Neural cell (in vitro differentiated cells): ENCODE results near the gene ERFL. TPM values are rescaled to one million over a fixed set of nuclear protein-coding genes. Genes with fewer than 3 reads are reported as not detected.

ENCODE experiments used
- H2AFZ ChIP-seq: fragments of 200-600, 300-800 bp; sonication (generic), shearing (Covaris generic); 2 replicates; pipeline ENCODE4 v1.6.0; 2014; ENCODE audit warnings: low read depth, mild to moderate bottlenecking, antibody characterized with exemption, low read length, moderate library complexity
- H3F3A ChIP-seq: fragments of 200-600 bp; shearing (Covaris generic); 2 replicates; pipeline ENCODE4 v1.6.1; 2016; ENCODE audit warnings: mild to moderate bottlenecking, moderate library complexity, mixed read lengths, antibody characterized with exemption, low read length; ENCODE audit not compliant: insufficient read depth, poor library complexity, severe bottlenecking
- H3K27ac ChIP-seq: fragments of 200-600, 300-800 bp; sonication (generic), shearing (Covaris generic); 2 replicates; pipeline ENCODE4 v1.5.1; 2014; ENCODE audit warnings: mild to moderate bottlenecking, low read length, moderate library complexity
- H3K27me3 ChIP-seq: fragments of 300-800, 200-600 bp; sonication (generic), shearing (Covaris generic); 2 replicates; pipeline ENCODE4 v1.6.0; 2014; ENCODE audit warnings: mild to moderate bottlenecking, low read depth, low read length, moderate library complexity; ENCODE audit not compliant: insufficient read depth
- H3K36me3 ChIP-seq: fragments of 300-800, 200-600 bp; sonication (generic), shearing (Covaris generic); 2 replicates; pipeline ENCODE4 v1.5.1; 2014; ENCODE audit warnings: mild to moderate bottlenecking, antibody characterized with exemption, low read length, moderate library complexity; ENCODE audit not compliant: insufficient read depth
- H3K4me2 ChIP-seq: fragments of 300-800, 200-600 bp; sonication (generic), shearing (Covaris generic); 2 replicates; pipeline ENCODE4 v1.6.0; 2014; ENCODE audit warnings: mild to moderate bottlenecking, low read length
- H3K4me3 ChIP-seq: fragments of 300-800, 200-600 bp; sonication (generic), shearing (Covaris generic); 2 replicates; pipeline ENCODE4 v1.5.1; 2014; ENCODE audit warnings: mild to moderate bottlenecking, low read length, moderate library complexity
- H3K79me2 ChIP-seq: fragments of 200-600 bp; shearing (Covaris generic); replicated peaks from 2 replicates; pipeline ENCODE4 v1.6.0; 2014; ENCODE audit warnings: mild to moderate bottlenecking, low read length, moderate library complexity; ENCODE audit not compliant: insufficient read depth
- H3K9ac ChIP-seq: fragments of 300-800, 200-600 bp; sonication (generic), shearing (Covaris generic); 2 replicates; pipeline ENCODE4 v1.6.1; 2016; ENCODE audit warnings: mild to moderate bottlenecking, low read length, mixed read lengths
- H3K9me2 ChIP-seq: fragments of 200-600 bp; shearing (Covaris generic); 2 replicates; pipeline ENCODE4 v1.6.1; 2016; ENCODE audit warnings: mild to moderate bottlenecking, low read length, mixed read lengths; ENCODE audit not compliant: insufficient read depth
- H3K9me3 ChIP-seq: fragments of 200-600, 300-800 bp; sonication (generic), shearing (Covaris generic); 2 replicates; pipeline ENCODE4 v1.6.1; 2016; ENCODE audit warnings: mild to moderate bottlenecking, mixed run types, low read length, moderate library complexity, mixed read lengths
- H4K20me1 ChIP-seq: fragments of 200-600 bp; shearing (Covaris generic); 2 replicates; pipeline ENCODE4 v1.6.1; 2016; ENCODE audit warnings: mild to moderate bottlenecking, mixed run types; ENCODE audit not compliant: insufficient read depth
- CTCF ChIP-seq: fragments of 450-650 bp; IDR thresholded peaks from 2 replicates; pipeline ENCODE4 v1.5.1; 2014; ENCODE audit warnings: antibody characterized with exemption, mild to moderate bottlenecking, moderate library complexity; ENCODE audit not compliant: poor library complexity, severe bottlenecking
- EP300 ChIP-seq: fragments of 450-650 bp; conservative IDR thresholded peaks from 2 replicates; pipeline ENCODE4 v1.6.1; 2014; ENCODE audit warnings: antibody characterized with exemption, mild to moderate bottlenecking, moderate library complexity; ENCODE audit not compliant: poor library complexity, severe bottlenecking
- EZH2 ChIP-seq: fragments of 200-600, 300-800 bp; shearing (Covaris generic), sonication (generic); IDR thresholded peaks from 2 replicates; pipeline ENCODE4 v1.6.1; 2014; ENCODE audit warnings: antibody characterized with exemption, low read length, borderline replicate concordance, mild to moderate bottlenecking; ENCODE audit not compliant: insufficient read depth, poor library complexity, severe bottlenecking
- MXI1 ChIP-seq: fragments of 450-650 bp; conservative IDR thresholded peaks from 2 replicates; pipeline ENCODE4 v1.6.1; 2014; ENCODE audit warnings: antibody characterized with exemption, mild to moderate bottlenecking; ENCODE audit not compliant: poor library complexity, severe bottlenecking
- POLR2AphosphoS5 ChIP-seq: IDR thresholded peaks from 2 replicates; pipeline ENCODE4 v1.6.1; 2012
- RAD21 ChIP-seq: fragments of 450-650 bp; conservative IDR thresholded peaks from 2 replicates; pipeline ENCODE4 v1.6.1; 2014; ENCODE audit warnings: antibody characterized with exemption, mild to moderate bottlenecking, moderate library complexity
- REST ChIP-seq: IDR thresholded peaks from 2 replicates; pipeline ENCODE4 v1.6.1; 2012; ENCODE audit warnings: borderline replicate concordance
- SMC3 ChIP-seq: fragments of 450-650 bp; conservative IDR thresholded peaks from 2 replicates; pipeline ENCODE4 v1.6.1; 2014; ENCODE audit warnings: antibody characterized with exemption, mild to moderate bottlenecking, moderate library complexity; ENCODE audit not compliant: poor library complexity
- TAF1 ChIP-seq: IDR thresholded peaks from 2 replicates; pipeline ENCODE4 v1.6.1; 2012; ENCODE audit warnings: low read depth
- polyA plus RNA-seq: library from polyadenylated mRNA; depleted of rRNA; stranded (reverse); fragments of >200 nt; gene quantifications from 2 replicates; pipeline ENCODE4 v1.2.3, GENCODE V29; 2014

ERFL gene
- polyA plus RNA-seq, 1 donor from 2014 or later, result 0.31 TPM

GRCh38 chr19:41868120-41868988, 59.9 kb downstream of the ERFL start:
- Histone ChIP-seq H3K9me3 (no peaks in the 10 kb centered on the region), H3K79me2 (peaks cover 9% of the 10 kb centered on the region), H2AFZ (no peak overlapping the region), H3K9ac (no peak overlapping the region), H4K20me1 (no peaks in the 10 kb centered on the region), H3K4me3 (no peak overlapping the region), H3K27ac (no peak overlapping the region), H3K9me2 (no peaks in the 10 kb centered on the region), H3K36me3 (no peaks in the 10 kb centered on the region), H3K4me2 (no peak overlapping the region), H3F3A (no peaks in the 10 kb centered on the region), H3K27me3 (no peaks in the 10 kb centered on the region)
- TF ChIP-seq CTCF (no peak), EZH2 (no peak), TAF1 (no peak), POLR2AphosphoS5 (no peak), MXI1 (no peak), SMC3 (no peak)

- TF ChIP-seq POLR2AphosphoS5 (no peak), TAF1 (no peak), CTCF (no peak), RAD21 (no peak), EZH2 (no peak), SMC3 (no peak), EP300 (no peak), REST (no peak), MXI1 (no peak)
- Histone ChIP-seq H3K9me3 (no peaks in the 10 kb centered on the region), H3K9me2 (no peaks in the 10 kb centered on the region), H3K9ac (no peak overlapping the region), H2AFZ (no peak overlapping the region), H3K36me3 (peaks cover 1% of the 10 kb centered on the region), H3K79me2 (peaks cover 21% of the 10 kb centered on the region), H3K27me3 (no peaks in the 10 kb centered on the region), H3K4me2 (no peak overlapping the region), H3K4me3 (no peak overlapping the region), H3F3A (no peaks in the 10 kb centered on the region), H4K20me1 (no peaks in the 10 kb centered on the region), H3K27ac (no peak overlapping the region)
Observed at GRCh38 chr19:41866284-41866683, 62.0 kb downstream of the ERFL start.
